ENCODE measurements around the gene LSM14A.
"Not testable (repeated sequence)": the region's sequence is repeated elsewhere in the genome, so short reads cannot be mapped to it uniquely, and the experiment has no call there.

LSM14A gene

GRCh38 chr19:34232566-34233481, 60.5 kb downstream of the LSM14A start:
- no peak for DNase-seq

- DNase-seq, result no peak
Measured at GRCh38 chr19:34235425-34235940, 63.2 kb downstream of the LSM14A start.

DNA sequence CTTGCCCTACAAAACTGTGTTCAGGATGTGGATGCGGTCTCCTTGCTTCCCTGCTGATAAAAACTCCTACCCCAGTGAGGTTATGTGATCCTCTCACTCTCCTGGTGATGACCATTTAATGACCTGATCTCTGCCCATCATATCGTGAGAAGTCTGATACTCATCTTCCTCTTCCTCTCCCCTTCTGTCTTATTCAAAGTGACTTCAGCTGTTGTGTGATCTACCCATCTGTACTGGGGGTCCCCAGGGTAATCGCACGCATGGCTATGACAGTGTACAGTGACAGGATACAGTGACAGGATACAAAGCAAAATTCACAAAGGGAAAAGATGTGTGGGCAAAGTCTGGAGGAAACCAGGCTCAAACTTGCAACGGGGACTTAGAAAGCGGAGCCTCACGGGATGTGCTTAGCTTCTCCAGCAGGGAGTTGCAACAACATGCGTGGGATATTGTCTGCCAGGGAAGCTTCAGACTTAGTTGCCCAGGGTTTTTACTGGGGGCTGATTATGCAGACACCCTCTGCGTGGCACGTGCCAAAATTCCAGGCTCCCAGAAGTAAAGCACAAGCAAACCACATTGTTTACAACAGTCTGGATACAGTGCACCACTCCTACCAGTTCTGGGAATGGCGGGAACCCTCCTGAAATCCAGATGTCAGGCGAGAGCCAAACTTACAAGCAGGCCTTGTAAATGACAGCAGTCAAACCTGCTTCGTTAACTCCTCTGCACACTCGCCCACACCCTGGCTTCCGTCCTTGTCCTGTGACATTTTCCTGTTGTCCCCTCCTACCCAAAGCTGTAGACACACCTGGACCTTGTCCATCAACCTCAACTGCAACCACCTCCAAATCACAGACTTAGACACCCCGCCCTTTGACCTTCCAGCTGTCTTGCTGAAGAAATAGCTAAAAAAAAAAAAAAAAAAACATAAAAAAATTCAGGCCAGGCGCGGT, 64.0 kb downstream of the LSM14A start:
- no peak for DNase-seq

DNA sequence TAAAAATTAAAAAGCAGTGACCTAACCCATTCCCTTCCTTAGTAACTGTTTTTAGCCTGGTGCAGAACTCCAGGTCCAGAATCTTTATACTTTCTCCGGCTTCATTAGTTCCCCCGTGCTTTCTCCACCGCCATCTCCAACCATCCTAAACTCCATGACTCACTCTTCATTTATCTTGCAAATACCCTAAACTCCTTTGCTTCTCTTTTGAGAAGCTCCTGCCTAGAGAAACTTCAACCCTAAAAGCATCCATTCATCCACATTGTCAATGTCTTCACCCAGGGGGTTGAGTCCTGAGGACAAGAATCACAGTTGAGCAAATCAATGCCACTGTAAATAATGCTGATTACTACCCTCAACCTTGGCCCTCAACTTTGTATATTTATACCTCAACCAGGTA, 65.0 kb downstream of the LSM14A start:
- no peak for DNase-seq

DNA sequence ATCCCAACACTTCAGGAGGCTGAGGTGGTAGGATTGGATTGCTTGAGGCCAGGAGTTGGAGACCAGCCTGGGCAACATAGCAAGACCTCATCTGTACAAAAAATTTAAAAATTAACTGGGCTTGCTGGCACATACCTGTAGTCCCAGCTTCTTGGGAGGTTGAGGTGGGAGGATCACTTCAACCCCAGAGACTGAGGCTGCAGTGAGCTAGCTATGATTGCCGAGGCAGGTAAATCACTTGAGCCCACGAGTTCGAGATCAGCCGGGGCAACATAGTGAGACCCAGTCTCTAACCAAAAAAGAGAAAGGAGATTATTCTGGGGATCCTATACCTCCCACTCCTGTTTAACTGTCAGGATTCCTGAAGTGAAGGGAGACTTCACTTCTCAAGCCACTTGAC, 65.6 kb downstream of the LSM14A start:
- no peak for DNase-seq

- DNase-seq, result no peak
Measured at GRCh38 chr19:34241513-34242337, 69.4 kb downstream of the LSM14A start.

DNA sequence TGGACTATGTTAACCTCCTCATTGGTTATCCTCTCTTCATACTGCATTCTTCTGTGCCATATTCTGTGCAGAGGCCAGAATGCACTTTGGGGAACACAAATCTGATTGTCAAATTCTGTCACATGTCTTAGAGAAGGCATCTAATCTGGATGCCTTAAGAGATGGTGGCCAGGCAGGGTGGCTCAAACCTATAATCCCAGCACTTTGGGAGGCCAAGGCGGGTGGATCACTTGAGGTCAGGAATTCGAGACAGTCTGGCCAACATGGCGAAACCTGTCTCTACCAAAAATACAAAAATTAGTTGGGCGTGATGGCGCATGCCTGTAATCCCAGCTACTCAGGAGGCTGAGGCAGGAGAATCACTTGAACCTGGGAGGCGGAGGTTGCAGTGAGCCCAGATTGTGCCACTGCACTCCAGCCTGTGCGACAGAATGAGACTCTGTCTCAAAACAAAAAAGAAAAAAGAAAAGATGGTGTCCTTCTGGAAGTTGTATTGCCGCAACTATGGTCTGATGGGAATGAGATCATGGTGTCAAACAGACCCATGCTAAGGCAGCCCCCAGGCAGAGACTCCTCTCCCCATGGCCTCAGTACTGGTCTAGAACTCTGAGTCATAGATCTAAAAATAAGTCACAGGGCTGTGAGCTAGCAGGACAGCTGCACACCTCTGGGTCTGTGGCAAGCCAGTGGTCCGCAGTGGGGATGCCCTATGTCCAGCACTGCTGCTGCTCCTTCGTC, 71.0 kb downstream of the LSM14A start:
- not testable (repeated sequence) for DNase-seq

- no peak for DNase-seq
Measured at GRCh38 chr19:34243876-34244578, 71.7 kb downstream of the LSM14A start.

DNA sequence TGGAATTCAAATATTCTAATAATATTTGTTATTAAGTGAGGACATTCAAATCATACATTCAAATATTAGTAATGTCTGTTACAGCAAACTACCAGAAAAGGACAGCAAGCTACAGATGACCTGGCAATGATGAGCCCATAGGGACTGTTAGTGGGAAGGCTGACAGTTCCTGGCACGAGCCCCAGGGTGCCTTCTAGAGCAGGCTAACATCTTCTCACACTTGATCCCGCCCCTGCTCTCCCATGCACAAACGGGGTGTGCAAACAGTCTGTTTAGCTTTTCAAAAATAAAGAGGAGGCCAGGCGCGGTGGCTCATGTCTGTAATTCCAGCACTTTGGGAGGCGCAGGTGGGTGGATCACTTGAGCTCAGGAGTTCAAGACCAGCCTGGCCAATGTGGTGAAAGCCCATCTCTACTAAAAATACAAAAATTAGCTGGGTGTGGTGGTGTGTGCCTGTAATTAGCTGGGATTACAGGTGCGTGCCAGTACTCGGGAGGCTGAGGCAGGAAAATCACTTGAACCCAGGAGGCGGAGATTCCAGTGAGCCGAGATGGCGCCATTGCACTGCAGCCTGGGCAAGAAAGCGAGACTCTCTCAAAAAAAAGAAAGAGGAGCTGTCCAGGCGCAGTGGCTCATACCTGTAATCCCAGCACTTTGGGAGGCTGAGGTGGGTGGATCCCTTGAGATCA, 72.5 kb downstream of the LSM14A start:
- DNase-seq, result no peak

- no peak for DNase-seq
Measured at GRCh38 chr19:34246340-34246739, 74.0 kb downstream of the LSM14A start.

DNA sequence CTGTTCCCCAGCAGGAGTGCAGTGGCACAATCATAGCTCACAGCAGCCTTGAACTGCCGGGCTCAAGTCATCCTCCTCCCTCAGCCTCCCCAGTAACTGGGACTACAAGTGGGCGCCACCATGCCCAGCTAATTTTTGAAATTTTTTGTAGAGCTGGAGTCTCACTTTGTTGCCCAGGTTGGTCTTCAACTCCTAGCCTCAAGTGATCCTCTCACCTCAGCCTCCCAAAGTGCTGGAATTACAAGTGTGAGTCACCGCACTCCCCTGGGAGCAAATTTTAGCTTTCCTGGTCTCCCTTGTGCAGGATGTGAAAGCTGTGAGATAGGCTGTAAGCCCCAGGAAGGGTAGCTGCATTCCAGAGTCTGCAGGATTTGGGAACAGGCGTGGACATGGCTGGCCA, 76.6 kb downstream of the LSM14A start:
- no peak for DNase-seq

- DNase-seq, result not testable (repeated sequence)
Measured at GRCh38 chr19:34253167-34253566, 80.9 kb downstream of the LSM14A start.

DNA sequence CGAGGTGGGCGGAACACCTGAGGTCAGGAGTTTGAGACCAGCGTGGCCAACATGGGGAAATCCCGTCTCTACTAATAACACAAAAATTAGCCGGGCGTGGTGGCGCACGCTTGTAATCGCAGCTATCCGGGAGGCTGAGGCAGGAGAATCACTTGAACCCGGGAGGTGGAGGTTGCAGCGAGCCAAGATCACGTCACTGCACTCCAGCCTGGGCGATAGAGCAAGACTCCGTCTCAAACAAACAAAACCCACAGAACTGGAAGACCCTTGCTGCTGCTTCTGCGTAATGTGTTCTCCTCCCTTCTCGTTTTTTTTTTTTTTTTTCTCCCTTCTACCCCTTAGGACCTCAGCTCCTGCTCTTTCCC, 81.4 kb downstream of the LSM14A start:
- DNase-seq, result not testable (repeated sequence)

GRCh38 chr19:34254046-34254697, 81.9 kb downstream of the LSM14A start, which contains the start of gene GARRE1:
Gene GARRE1 (plus strand): TSS chr19:34254554. CDS start chr19:34300474, 45,920 bp downstream.
- DNase-seq, result peak; percentile 86

GRCh38 chr19:34254698-34255432, 82.6 kb downstream of the LSM14A start:
- DNase-seq, result peak; percentile 28

DNA sequence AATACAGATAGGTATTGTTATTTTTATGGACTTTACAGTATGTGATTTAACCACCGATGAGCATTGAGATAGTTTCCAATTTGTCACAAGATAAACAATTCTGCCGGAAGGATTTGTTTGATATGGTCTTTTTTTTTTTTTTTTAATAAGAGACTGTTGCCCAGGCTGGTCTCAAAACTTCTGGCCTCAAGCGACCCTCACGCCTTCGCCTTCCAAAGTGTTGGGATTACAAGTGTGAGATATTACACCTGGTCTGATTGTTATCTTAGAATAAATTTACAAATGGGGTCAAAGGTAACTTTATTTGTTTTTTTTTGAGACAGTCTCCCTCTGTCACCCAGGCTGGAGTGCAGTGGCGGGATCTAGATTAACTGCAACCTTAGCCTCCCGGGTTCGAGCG, 83.2 kb downstream of the LSM14A start:
- DNase-seq, result no peak

- DNase-seq, result no peak
Measured at GRCh38 chr19:34256835-34257558, 84.7 kb downstream of the LSM14A start.

GRCh38 chr19:34257559-34257924, 85.2 kb downstream of the LSM14A start:
- DNase-seq, result no peak

Measured in stimulated activated CD4-positive, alpha-beta T cell treated with anti-CD3 and anti-CD28 coated beads, Interleukin-12 subunit alpha, Interleukin-12 subunit beta, amount 100 ng/mL, for 4 hours (primary cell).